H4 (cell line): ENCODE data around the gene GPC5. TPM values are rescaled to one million over a fixed set of nuclear protein-coding genes. Genes with fewer than 3 reads are reported as not detected.
"Not testable (repeated sequence)": the region's sequence is repeated elsewhere in the genome, so short reads cannot be mapped to it uniquely, and the experiment has no call there.

Source experiments
- DNase-seq: peaks from one replicate; pipeline ENCODE4 v3.0.0-alpha.2; 2015; ENCODE audit warnings: low spot score
- total RNA-seq: library from RNA; depleted of rRNA; stranded (reverse); fragments of >200 nt; shearing (Covaris generic); gene quantifications from 2 replicates; pipeline ENCODE4 v1.2.3, GENCODE V29; 2014

The GPC5 gene
- total RNA-seq, 1 experiment from 2014 or later: 1.5 TPM

- DNase-seq: peak; percentile 5
Observed at GRCh38 chr13:91368676-91369440, 29.6 kb upstream of the GPC5 start.

DNA sequence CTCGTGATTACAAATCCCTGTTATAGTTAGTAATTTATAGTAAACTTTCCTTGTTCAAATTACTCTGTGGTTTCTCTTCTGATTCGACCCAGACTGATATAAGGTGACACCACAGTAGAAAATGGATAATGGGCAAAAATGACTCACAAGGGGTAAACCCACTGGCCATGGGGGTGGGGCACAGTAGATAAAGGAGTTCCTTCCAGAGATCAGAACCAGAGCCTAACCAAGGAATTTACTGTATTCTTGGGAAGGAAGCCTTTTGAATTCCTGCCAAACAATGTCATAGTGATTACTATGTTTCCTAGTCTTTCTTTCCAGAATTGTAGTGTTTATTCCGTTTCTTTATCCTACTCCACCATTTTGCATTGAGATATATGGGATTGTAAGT, 29.0 kb upstream of the GPC5 start:
- DNase-seq: peak; percentile 31

DNA sequence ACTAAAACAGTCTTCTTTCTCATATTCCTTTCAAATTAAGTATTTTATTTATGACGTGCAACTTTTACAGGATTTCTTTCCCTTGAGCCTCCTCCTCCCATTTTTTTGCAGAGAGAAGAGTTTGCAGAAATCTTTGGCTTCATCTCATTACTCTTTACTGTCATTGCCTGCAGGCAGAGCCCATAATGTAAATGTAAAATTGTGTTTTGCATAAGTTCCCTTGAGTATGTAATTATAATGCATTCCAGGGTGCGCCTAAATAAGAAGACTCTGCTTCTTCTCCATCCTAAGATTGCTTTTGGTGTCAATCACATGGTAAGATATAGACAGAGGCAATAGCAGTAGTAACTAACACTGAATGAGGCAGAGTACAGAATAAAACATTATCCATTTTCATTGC, 27.9 kb upstream of the GPC5 start:
- no peak for DNase-seq

- DNase-seq: no peak
Observed at GRCh38 chr13:91372911-91373310, 25.5 kb upstream of the GPC5 start.

GRCh38 chr13:91375116-91375729, 23.2 kb upstream of the GPC5 start:
- DNase-seq: peak; percentile 12

DNA sequence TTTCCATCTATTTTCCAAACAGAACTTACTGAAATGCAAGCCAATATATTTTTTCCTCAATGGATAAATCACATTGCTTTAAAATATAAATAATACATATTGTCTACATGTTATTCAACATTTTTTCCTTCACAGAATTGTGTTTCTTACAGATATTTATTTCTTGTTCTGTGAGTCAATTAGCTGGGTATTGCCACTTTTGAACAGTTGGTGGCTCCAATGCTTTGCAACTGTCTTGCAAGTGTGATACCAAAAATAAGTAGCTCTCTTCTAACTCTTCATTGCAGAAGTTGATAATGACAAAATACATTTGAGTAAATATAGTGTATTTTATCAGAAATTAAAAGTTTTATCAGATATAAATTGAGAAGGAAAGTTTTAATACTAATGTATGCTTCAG, 17.1 kb upstream of the GPC5 start:
- DNase-seq: peak; percentile 16

- DNase-seq: no peak
Observed at GRCh38 chr13:91383836-91384235, 14.6 kb upstream of the GPC5 start.

DNA sequence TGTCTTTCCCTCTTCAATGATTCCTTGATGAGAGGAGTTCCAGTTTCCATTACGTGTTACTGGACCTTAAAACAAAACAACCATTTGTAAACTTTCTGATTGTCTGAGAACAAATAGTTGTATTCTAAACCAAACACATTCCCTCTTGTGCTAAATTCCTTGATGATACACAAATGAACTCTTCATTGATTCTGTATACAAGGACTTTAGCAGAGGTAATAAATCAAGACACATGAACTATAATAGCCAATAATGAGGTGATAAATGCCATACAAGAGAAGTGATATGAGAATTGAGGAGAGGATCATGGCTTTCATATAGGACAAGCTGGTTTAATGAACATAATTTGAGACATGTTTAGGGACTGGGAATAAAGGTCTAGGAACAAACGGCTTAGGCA, 13.5 kb upstream of the GPC5 start:
- no peak for DNase-seq

DNA sequence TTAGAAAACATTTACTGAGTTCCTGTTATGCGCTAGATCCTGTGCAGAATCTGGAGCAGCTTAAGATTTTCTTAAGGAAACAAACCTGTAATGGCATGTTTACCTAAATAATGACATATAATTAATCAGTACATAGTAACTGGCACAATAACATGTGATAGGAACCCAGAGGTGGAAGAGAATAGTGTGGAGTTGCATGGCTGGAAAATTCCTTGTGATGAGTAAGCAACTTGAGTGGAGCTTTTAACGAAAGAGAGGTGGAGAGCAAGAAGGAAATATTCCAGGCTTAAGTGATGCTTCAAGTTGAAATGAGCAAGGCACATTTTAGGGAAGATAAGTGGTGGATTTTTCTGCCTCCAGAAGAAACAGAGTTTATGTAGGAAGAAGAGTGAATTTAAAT, 9.2 kb upstream of the GPC5 start:
- no peak for DNase-seq

DNA sequence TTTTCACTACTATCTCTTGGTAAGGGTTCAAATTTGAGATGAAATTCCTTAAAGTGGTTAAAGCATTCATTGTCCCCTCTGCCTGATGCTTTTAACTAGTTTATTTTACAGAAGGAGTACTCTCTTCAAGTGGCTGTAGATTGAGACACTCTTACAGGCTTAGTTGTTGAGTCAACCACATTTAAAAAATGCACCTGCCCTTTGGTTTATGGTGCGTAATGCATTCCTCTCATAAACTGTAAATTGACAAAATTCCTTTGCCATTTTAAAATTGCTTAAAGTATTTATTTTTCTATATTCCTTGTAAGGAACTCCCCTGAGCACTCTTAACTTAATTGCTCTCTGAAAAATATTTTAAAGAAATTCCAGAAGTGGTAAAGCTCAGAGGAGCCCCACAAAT, 826 bp upstream of the GPC5 start:
- DNase-seq: no peak

DNA sequence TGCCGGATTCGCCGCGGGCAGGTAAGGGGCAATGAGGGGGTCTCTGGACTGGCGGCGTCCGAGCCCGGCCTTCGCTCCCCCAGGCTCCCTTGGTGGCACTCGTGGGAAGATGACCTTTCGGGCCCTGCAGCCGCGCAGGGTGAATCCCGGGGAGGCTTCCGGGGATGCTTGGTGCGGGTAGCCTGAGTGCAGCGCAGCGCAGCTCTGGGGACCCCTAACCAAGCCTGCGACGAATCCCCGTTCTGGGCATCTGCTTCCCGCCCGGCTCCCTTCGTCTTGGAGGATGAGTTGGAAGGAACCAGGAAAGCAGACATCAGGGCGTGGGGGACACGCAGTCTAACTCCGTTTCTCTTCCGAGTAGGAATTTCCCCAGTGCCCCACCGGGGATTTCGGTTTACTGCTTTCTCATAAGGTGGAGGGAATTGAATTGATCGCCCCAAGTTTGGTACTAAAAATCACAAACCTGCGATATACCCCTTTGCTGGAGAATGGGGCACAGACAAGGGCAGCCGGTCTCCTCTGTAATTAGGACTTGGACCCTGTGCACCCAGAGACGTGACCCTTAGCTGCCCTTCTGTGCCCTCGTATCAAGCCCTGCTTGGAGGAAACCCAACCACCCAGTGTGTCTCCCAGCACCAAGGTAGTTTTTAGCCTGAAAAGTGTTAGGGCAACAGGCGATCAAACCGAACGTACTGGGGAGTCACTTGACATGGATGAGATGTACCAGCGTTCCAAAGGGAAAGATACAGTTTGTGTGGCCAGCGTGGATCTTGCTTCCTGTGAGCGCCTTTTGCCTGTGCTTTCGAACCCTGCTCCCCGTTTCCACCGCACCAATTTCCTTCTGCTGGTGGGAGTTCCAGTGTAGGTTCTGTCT, 1.0 kb downstream of the GPC5 start:
- no peak for DNase-seq

GRCh38 chr13:91400063-91400399, 1.6 kb downstream of the GPC5 start:
- no peak for DNase-seq

DNA sequence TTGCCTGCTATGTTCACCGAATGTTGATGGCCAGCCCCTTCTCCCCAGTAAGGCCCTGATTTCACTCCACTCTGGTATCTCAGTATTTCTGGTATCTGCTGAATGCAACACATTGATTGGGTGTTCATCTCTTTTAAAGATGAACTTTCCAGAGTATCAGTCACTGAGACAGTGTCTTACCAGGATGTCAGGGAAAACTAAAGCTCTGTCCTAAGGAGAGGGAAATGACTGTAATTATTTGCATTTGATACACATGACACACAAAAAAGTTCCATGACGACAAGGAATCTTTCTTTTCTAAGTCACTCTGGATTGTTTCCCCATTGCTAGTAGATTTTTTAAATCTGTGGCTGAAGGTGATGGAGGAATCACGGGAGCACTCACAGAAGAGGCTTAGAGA, 2.2 kb downstream of the GPC5 start:
- no peak for DNase-seq

- DNase-seq: no peak
Observed at GRCh38 chr13:91401920-91402319, 3.5 kb downstream of the GPC5 start.

DNA sequence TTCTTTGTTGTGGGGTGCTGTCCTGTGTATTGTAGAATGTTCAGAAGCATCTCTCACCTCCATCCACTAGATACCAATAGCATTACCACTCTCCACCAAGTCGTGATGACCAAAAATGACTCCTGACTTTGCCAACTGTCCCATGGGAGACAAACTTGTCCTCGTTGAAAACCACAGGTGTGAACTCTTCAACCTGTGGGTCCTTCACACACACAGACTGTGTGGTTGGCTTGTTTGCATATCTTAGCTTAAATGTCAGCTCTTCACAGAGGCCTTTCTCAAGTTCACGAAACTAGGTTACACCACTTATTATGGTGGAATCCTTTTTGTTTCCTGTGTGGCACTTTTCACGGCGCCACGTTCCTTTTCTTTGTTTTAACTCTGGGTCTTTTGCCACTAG, 6.8 kb downstream of the GPC5 start:
- no peak for DNase-seq

- peak; percentile 5 for DNase-seq
Observed at GRCh38 chr13:91406619-91407018, 8.2 kb downstream of the GPC5 start.

- DNase-seq: no peak
Observed at GRCh38 chr13:91408971-91409370, 10.6 kb downstream of the GPC5 start.

GRCh38 chr13:91416579-91416978, 18.2 kb downstream of the GPC5 start:
- DNase-seq: not testable (repeated sequence)

- no peak for DNase-seq
Observed at GRCh38 chr13:91417660-91418325, 19.4 kb downstream of the GPC5 start.

- DNase-seq: no peak
Observed at GRCh38 chr13:91426913-91427312, 28.5 kb downstream of the GPC5 start.

GRCh38 chr13:91438674-91439073, 40.3 kb downstream of the GPC5 start:
- DNase-seq: not testable (repeated sequence)

GRCh38 chr13:91450913-91451312, 52.5 kb downstream of the GPC5 start:
- no peak for DNase-seq
